Keratinocyte (primary cell): Measurements from ENCODE around the gene CUBN. TPM values are rescaled to one million over a fixed set of nuclear protein-coding genes. Genes with fewer than 3 reads are reported as not detected.
A peak's percentile ranks its signal among the peaks of the same experiment; 100 is the strongest.

ENCODE experiments used
- DNase-seq: peaks from one replicate; pipeline ENCODE4 v3.0.0-alpha.2; 2011; ENCODE audit warnings: low read depth, missing footprints, low spot score
- FAIRE-seq: peaks from 2 replicates; lab custom pipeline; 2011; peaks lifted over from hg19 to GRCh38; lab: Jason Lieb, UNC
- H2AFZ ChIP-seq: 2 replicates; pipeline ENCODE4 v1.6.0; 2012; ENCODE audit warnings: low read length, control low read depth, inconsistent platforms; ENCODE audit not compliant: control insufficient read depth
- H3K27ac ChIP-seq: 2 replicates; pipeline ENCODE4 v1.5.1; 2011; ENCODE audit warnings: low read length; ENCODE audit not compliant: control insufficient read depth, insufficient read depth
- H3K27me3 ChIP-seq: 3 replicates; pipeline ENCODE4 v1.6.0; 2011; ENCODE audit warnings: low read length; ENCODE audit not compliant: control insufficient read depth, insufficient read depth; ENCODE audit errors: extremely low read depth
- H3K36me3 ChIP-seq, 2 experiments: 2 replicates in 1 of 2; 3 replicates in 1 of 2; pipeline ENCODE4 v1.5.1; 2011; ENCODE audit warnings: low read length in 2 of 2, mild to moderate bottlenecking in 1 of 2; ENCODE audit not compliant: control insufficient read depth in 2 of 2, insufficient read depth in 2 of 2; ENCODE audit errors: extremely low read depth in 1 of 2
- H3K4me1 ChIP-seq: 3 replicates; pipeline ENCODE4 v1.5.1; 2011; ENCODE audit warnings: low read length; ENCODE audit not compliant: control insufficient read depth, insufficient read depth; ENCODE audit errors: extremely low read depth
- H3K4me2 ChIP-seq: 3 replicates; pipeline ENCODE4 v1.6.0; 2011; ENCODE audit warnings: low read depth, low read length; ENCODE audit not compliant: control insufficient read depth, insufficient read depth; ENCODE audit errors: extremely low read depth
- H3K4me3 ChIP-seq, 3 experiments: fragments of 200-600 bp in 1 of 3; sonication (generic) in 1 of 3; 2 replicates in 2 of 3; 3 replicates in 1 of 3; pipeline ENCODE4 v1.5.1; 2011 to 2016; ENCODE audit warnings: low read length in 3 of 3, mild to moderate bottlenecking in 3 of 3, control low read depth in 2 of 3, inconsistent platforms in 1 of 3, low read depth in 1 of 3, mixed read lengths in 1 of 3, mixed run types in 1 of 3, moderate library complexity in 1 of 3; ENCODE audit not compliant: control insufficient read depth in 2 of 3, insufficient read depth in 2 of 3; ENCODE audit errors: extremely low read depth in 1 of 3
- H3K79me2 ChIP-seq: 2 replicates; pipeline ENCODE4 v1.6.0; 2012; ENCODE audit warnings: low read length; ENCODE audit not compliant: control insufficient read depth, insufficient read depth
- H3K9ac ChIP-seq: 3 replicates; pipeline ENCODE4 v1.6.0; 2011; ENCODE audit warnings: low read length; ENCODE audit not compliant: control insufficient read depth, insufficient read depth; ENCODE audit errors: extremely low read depth
- H3K9me1 ChIP-seq: 3 replicates; pipeline ENCODE4 v1.6.0; 2011; ENCODE audit warnings: low read length; ENCODE audit not compliant: control insufficient read depth, insufficient read depth; ENCODE audit errors: extremely low read depth
- H3K9me3 ChIP-seq: 2 replicates; pipeline ENCODE4 v1.5.1; 2012; ENCODE audit warnings: low read depth, low read length; ENCODE audit not compliant: control insufficient read depth
- H4K20me1 ChIP-seq: 3 replicates; pipeline ENCODE4 v1.6.0; 2011; ENCODE audit warnings: low read length; ENCODE audit not compliant: control insufficient read depth, insufficient read depth; ENCODE audit errors: extremely low read depth
- EZH2 ChIP-seq: IDR thresholded peaks from one replicate; pipeline ENCODE4 v1.6.1; 2012; ENCODE audit warnings: inconsistent platforms, mild to moderate bottlenecking, low read length, moderate library complexity
- dilution Hi-C: fragments of 300-500 bp; cut with MboI; formaldehyde crosslinking; loops from one replicate; pipeline ENCODE4 v1.7.0; 2020; ENCODE audit warnings: low sequenced_read_pairs; ENCODE audit not compliant: extremely low pct_ligation_motif_present
- polyA plus RNA-seq, 5 experiments: library from polyadenylated mRNA; depleted of rRNA in 3 of 5; stranded (reverse) in 3 of 5; stranded (forward) in 1 of 5; unstranded in 1 of 5; fragments of >200 nt; gene quantifications; 1 replicate in 1 of 5; 2 replicates in 3 of 5; 3 replicates in 1 of 5; pipeline versions ENCODE4 v1.2.1 to v1.2.3, GENCODE V29; 2011 to 2012; ENCODE audit warnings: missing spikeins in 2 of 5, low read depth in 1 of 5, low replicate concordance in 1 of 5
- TF ChIP-seq, protein P1 (sequence below), 3 experiments: IDR thresholded peaks in 1 of 3; conservative IDR thresholded peaks in 1 of 3; optimal IDR thresholded peaks in 1 of 3; 2 replicates in 2 of 3; 3 replicates in 1 of 3; pipeline versions ENCODE3 to v1.5.1; 2011; ENCODE audit warnings: low read length in 3 of 3, mild to moderate bottlenecking in 3 of 3, moderate library complexity in 2 of 3, control low read depth in 1 of 3, inconsistent platforms in 1 of 3; ENCODE audit not compliant: insufficient read depth in 2 of 3; ENCODE audit errors: extremely low read depth in 1 of 3

The CUBN gene
- polyA plus RNA-seq, 1 donor (not counting 4 experiments of a cell fraction or from before 2014, with no cell fraction given) = 0.07 TPM

DNA sequence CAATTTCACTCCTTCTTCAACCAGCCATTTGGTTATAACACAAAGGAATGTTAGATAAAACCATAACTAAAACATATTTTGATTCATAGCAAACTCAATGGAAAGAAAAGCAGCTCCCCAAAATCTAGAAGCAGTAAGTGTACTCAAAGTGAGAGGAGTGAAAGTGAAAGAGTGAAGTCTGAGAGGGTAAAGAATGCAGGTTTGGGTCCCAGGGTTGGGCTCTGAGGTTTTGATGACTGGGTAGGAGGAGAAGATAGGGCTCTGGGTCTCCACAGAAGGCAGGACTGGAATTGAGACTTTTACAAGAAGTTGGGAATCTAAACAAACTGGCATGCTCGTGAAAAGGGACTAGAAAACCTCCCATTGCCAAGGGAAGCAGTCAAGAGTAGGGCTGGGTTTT, 227.0 kb downstream of the CUBN start:
- dilution Hi-C loops = no loop called here
- Histone ChIP-seq H3K9me3 (no peaks in the 10 kb centered on the region), H3K79me2 (no peaks in the 10 kb centered on the region), H3K36me3 (no peaks in the 10 kb centered on the region), H2AFZ (peak overlapping the region; percentile 49), H3K4me1 (no peaks in the 10 kb centered on the region), H3K9me1 (no peaks in the 10 kb centered on the region), H3K27me3 (no peaks in the 10 kb centered on the region), H3K27ac (no peak overlapping the region), H4K20me1 (no peaks in the 10 kb centered on the region), H3K4me3 (no peak overlapping the region), H3K4me2 (no peak overlapping the region), H3K9ac (no peak overlapping the region)
- FAIRE-seq (no peak), DNase-seq (no peak)
- TF ChIP-seq EZH2 = no peak
- TF ChIP-seq, protein P1, sequence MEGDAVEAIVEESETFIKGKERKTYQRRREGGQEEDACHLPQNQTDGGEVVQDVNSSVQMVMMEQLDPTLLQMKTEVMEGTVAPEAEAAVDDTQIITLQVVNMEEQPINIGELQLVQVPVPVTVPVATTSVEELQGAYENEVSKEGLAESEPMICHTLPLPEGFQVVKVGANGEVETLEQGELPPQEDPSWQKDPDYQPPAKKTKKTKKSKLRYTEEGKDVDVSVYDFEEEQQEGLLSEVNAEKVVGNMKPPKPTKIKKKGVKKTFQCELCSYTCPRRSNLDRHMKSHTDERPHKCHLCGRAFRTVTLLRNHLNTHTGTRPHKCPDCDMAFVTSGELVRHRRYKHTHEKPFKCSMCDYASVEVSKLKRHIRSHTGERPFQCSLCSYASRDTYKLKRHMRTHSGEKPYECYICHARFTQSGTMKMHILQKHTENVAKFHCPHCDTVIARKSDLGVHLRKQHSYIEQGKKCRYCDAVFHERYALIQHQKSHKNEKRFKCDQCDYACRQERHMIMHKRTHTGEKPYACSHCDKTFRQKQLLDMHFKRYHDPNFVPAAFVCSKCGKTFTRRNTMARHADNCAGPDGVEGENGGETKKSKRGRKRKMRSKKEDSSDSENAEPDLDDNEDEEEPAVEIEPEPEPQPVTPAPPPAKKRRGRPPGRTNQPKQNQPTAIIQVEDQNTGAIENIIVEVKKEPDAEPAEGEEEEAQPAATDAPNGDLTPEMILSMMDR (optimal IDR thresholded peaks at IDR 0.05 in 1 of 3, IDR thresholded peaks at IDR 0.05 in 1 of 3, conservative IDR thresholded peaks at IDR 0.05 in 1 of 3; ENCODE audit: extremely low read depth in 1 of 3, insufficient read depth in 2 of 3, low read length in 3 of 3) = no peak

DNA sequence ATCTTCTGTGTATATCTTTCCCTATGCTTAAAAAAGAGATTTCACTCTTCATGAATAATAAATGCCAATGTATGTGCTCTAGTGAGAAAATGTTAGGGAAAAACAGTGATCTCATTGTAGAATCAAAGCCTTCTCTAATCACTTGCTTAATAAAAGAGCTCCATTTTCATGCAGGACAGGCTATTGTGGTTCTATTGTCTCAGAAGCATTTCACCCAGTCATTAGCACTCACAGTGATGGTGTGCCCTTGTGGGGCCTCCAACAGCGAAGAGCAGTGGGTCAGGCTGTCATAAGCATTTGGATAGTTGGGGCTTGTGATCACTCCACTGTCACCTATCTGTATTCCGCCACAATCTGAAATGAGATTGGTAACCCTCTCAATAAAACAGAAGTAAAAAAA, 228.5 kb downstream of the CUBN start:
- no peak for FAIRE-seq

More for the DNA sequence above, 228.5 kb downstream of the CUBN start:
- dilution Hi-C loops = no loop called here
- Histone ChIP-seq H3K4me1 (no peaks in the 10 kb centered on the region), H3K79me2 (no peaks in the 10 kb centered on the region), H3K4me2 (no peak overlapping the region), H4K20me1 (no peaks in the 10 kb centered on the region), H3K36me3 (no peaks in the 10 kb centered on the region), H3K27ac (no peak overlapping the region), H3K9me3 (no peaks in the 10 kb centered on the region), H3K9me1 (no peaks in the 10 kb centered on the region), H3K27me3 (no peaks in the 10 kb centered on the region), H2AFZ (no peak overlapping the region), H3K4me3 (no peak overlapping the region), H3K9ac (no peak overlapping the region)
- TF ChIP-seq EZH2 = no peak
- TF ChIP-seq, protein P1 (optimal IDR thresholded peaks at IDR 0.05 in 1 of 3, IDR thresholded peaks at IDR 0.05 in 1 of 3, conservative IDR thresholded peaks at IDR 0.05 in 1 of 3; ENCODE audit: extremely low read depth in 1 of 3, insufficient read depth in 2 of 3, low read length in 3 of 3) = no peak
- no peak for DNase-seq
